GM12801 (cell line): ENCODE measurements around the gene ZNF597.

Experiments used
- CTCF ChIP-seq: IDR thresholded peaks from one replicate; pipeline ENCODE4 v1.5.1; 2011; ENCODE audit warnings: control low read depth; ENCODE audit not compliant: insufficient read length; ENCODE audit errors: extremely low read depth

ZNF597 gene

GRCh38 chr16:3443108-3444031, at the start of gene ZNF597, which contains the start of gene NAA60:
Gene ZNF597, minus strand, starts transcription at chr16:3443504. Its CDS starts 351 bp downstream, at chr16:3443153.
Gene NAA60, plus strand, starts transcription at chr16:3443680. Its CDS starts 32,548 bp downstream, at chr16:3476228.
- no peak for TF ChIP-seq CTCF

GRCh38 chr16:3492356-3492755, 49.1 kb upstream of the ZNF597 start:
- TF ChIP-seq CTCF = no peak

GRCh38 chr16:3490911-3491629, 47.8 kb upstream of the ZNF597 start:
- no peak for TF ChIP-seq CTCF

GRCh38 chr16:3488801-3489200, 45.5 kb upstream of the ZNF597 start:
- no peak for TF ChIP-seq CTCF

GRCh38 chr16:3487521-3488410, 44.5 kb upstream of the ZNF597 start:
- no peak for TF ChIP-seq CTCF

GRCh38 chr16:3486506-3487215, 43.4 kb upstream of the ZNF597 start:
- TF ChIP-seq CTCF = no peak
